GM21526 (cell line): Measurements from ENCODE around the gene CAMK1D.

ENCODE experiments used
- ATAC-seq: cut with Tn5 transposase; IDR thresholded peaks from one replicate; pipeline ENCODE4 v1.9.1; 2021; ENCODE audit warnings: moderate library complexity; ENCODE audit not compliant: unreplicated experiment, low FRiP score

CAMK1D gene

DNA sequence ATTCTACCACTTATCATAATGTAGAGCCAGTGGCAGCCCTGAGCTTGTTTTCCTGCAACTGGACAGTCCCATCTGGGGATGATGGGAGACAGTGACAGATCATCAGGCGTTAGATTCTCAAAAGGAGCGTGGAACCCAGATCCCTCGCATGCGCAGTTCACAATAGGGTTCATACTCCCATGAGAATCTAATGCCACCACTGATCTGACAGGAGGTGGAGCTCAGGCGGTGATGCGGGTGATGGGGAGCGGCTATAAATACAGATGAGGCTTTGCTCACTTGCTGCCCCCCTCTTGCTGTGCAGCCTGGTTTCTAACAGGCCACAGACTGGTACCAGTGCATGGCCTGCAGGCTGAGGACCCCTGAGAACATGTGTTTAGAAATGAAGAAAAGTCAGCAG is 260.1 kb downstream of the CAMK1D start:
- ATAC-seq, result no peak

- no peak for ATAC-seq
Measured at GRCh38 chr10:12613136-12613535, 263.8 kb downstream of the CAMK1D start.

DNA sequence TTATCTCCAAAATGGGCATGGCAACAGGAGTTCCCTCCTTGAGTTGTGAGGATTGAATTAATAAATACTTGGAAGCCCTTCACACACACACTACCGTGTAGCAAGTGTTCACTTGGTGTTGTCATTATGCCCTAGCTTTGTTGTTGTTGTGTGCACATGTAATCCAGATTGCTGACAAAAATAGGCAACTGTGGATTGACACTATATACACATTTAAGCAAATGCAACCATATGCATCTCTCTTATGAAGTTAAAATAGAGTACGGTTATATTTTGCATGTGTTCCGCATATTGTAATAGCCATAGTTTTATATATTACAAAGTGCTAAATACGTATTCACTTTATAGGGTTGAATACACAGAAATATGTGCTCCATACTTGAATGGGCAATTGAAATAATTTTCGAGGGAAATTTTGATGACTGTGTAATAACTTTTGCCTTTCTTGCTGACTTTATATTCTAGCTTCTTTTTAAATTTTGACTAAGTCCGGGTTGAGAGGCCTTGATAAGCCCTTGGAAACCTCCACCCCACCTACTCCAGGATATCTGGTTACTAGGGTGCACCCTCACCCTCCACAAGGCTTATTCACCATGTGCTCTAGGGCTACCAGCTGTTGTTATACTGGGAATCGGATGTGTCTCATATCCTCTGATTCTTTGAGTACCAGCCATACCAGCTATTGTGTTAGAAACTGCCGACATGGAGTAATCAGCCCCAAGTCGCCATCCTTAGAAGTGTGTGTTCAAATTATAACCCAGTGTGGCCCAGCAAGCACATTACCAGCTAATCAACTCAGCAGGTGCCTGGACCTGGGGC is 265.0 kb downstream of the CAMK1D start:
- ATAC-seq, result no peak

DNA sequence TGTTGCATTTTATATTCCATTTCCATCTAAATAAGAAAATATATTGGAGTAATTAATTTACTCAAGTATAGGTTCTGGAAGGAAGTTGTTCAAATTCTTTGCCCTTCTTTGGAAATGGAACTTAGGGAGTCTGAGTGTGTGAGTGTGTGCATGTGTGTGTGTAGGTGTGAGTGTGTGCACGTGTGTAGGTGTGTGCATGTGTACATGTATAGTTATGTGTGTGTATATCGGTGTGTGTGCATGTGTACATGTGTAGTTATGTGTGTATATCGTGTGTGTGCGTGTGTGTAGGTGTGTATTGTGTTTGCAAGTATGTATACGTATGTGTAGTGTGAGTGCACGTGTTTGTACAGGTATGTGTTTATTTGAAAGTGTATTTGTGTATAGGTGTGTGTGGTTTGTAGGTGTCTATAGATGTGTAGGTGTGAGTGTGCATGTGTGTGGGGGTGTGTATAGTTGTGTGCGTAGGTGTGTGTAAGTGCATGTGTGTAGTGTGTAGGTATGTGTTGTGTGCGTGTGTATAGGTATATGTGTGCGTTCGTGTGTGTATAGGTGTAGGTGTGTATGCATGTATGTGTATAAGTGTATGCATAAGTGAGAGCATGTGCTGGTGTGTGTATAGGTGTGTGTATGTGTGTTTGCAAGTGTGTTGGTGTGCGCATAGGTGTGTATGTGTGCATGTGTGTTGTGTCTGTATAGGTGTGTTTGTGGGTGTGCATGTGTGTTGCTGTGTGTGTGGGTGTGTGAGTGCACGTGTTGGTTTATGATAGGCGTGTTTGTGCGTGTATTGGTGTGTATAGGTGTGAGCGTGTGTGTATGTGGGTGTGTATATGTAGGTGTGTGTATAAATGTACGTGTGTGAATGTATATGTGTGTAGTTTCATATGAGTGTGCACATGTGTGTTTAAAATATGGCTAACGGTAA is 266.2 kb downstream of the CAMK1D start:
- ATAC-seq, result no peak

- ATAC-seq, result no peak
Measured at GRCh38 chr10:12617191-12618175, 268.1 kb downstream of the CAMK1D start.

DNA sequence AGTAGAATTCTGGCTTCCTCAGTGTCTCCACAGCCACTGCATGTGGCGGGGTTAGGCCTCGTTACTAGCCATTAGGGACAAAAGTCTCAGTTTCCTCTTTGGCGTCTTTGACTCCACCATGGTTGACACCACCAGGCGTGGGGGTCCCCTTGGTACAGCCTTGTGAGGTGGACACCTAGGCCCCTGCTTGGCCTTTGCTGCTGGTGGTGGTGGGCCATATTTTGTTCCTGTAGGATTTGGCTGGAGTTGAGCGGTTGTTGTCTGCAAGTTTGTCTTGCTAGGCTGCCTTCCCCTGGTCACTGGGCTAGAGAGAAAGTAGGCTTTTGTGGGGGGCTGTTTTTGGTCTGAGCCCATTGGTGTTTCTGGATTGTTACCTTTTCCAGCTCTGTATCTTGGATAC is 272.7 kb downstream of the CAMK1D start:
- no peak for ATAC-seq

GRCh38 chr10:12622691-12623090 is 273.3 kb downstream of the CAMK1D start:
- no peak for ATAC-seq

- ATAC-seq, result no peak
Measured at GRCh38 chr10:12625393-12626023, 276.2 kb downstream of the CAMK1D start.

- ATAC-seq, result no peak
Measured at GRCh38 chr10:12628153-12628552, 278.8 kb downstream of the CAMK1D start.

- ATAC-seq, result no peak
Measured at GRCh38 chr10:12628964-12629766, 279.8 kb downstream of the CAMK1D start.

DNA sequence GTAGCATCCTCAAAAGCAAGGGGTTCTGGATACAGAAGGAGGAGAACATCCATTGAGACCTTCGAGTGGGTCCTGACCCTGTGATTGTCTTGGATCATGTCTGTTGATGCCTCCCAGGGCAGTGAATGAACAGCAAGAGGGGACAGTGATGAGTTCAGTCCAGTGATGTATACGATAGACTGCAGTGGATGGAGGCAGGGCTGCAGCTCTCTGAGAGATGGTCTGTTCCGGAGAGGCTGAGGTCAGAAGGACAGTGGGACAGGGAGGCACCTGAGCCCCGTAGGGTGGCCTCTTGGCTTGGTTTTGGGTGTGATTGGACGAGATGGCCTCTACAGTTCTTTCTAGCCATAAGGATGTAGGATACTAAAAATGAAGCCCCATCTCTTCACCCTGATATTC is 280.4 kb downstream of the CAMK1D start:
- no peak for ATAC-seq

GRCh38 chr10:12631216-12631615 is 281.9 kb downstream of the CAMK1D start:
- no peak for ATAC-seq

DNA sequence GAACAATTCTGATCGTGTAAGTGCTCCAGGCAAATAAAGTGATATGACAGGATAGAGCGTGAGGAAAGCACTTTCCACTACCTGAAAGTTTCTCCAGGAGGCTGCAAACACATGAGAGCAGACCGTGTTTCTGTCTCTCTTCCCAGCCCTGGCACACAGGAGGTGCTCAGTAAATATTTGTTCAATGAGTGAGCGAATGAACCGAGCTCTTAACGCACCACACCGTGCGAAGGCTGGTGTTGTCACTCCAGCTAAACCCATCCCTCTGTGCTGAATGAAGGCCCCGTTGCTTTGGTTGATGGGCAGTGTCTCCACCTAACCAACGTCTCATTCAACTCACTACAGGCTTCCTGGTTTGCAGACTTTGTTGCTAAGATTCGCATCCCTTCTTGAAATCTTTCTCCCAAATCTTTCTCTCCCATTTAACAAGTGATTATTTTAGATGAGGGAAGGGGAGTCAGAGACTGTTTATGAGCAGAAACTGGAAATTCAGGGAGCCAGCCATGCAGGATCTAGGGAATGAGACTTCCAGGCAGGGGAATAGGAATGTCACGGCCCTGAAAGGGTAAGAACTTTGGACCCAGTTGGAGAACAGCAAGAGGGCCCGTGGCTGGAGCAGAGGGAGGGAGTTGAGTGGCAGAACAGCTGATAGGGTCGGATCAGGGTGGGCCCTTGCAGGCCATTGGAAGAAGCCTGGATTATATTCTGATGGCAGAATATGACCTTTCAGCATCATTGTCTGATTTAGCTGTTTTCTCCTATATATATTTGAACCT is 282.6 kb downstream of the CAMK1D start:
- no peak for ATAC-seq

- no peak for ATAC-seq
Measured at GRCh38 chr10:12633776-12634620, 284.7 kb downstream of the CAMK1D start.

DNA sequence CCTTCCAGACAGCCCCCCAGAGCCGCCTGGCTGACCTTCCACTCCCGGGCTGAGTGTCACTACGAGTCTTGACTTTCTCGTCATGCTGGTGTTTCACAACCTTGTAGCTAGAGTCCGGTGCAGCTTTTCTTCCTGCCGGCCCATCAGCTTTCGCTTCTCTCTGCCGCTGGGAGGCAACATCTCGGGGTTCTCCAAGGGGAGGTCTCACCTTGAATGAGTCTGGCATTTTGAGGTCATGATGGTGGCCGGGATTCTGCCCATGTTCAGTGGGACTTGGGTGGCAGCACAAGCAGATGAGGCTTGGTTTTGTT is 285.2 kb downstream of the CAMK1D start:
- ATAC-seq, result no peak

- ATAC-seq, result no peak
Measured at GRCh38 chr10:12635127-12635541, 285.8 kb downstream of the CAMK1D start.

GRCh38 chr10:12636571-12636970 is 287.2 kb downstream of the CAMK1D start:
- no peak for ATAC-seq

DNA sequence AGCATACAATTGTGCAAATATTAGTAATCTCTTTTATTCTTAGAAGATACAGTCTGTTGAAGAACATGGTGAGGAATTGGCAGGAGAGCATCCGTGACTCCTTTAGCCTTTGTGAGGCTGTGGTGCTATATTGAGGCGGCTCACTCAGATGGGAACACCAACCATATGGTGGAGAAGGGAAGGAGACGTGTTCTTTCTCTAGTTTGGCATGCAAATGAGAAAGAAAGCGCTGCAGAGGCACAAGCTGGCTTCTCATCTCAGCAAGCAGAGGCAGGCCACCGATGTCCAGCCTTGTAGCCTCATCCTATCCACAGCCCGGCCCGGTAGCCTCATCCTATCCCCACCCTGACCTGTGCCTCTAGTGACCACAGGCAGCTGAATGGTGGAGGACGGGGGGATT is 288.3 kb downstream of the CAMK1D start:
- no peak for ATAC-seq
